NCI-H69 (cell line): Measurements from ENCODE around the gene FGL2.
A peak's percentile ranks its signal among the peaks of the same experiment; 100 is the strongest.
"Not testable (repeated sequence)": the region's sequence is repeated elsewhere in the genome, so short reads cannot be mapped to it uniquely, and the experiment has no call there.

ENCODE experiments used
- DNase-seq: peaks from one replicate; lab custom pipeline; 2025; lab: John Stamatoyannopoulos, UW

Gene FGL2

DNA sequence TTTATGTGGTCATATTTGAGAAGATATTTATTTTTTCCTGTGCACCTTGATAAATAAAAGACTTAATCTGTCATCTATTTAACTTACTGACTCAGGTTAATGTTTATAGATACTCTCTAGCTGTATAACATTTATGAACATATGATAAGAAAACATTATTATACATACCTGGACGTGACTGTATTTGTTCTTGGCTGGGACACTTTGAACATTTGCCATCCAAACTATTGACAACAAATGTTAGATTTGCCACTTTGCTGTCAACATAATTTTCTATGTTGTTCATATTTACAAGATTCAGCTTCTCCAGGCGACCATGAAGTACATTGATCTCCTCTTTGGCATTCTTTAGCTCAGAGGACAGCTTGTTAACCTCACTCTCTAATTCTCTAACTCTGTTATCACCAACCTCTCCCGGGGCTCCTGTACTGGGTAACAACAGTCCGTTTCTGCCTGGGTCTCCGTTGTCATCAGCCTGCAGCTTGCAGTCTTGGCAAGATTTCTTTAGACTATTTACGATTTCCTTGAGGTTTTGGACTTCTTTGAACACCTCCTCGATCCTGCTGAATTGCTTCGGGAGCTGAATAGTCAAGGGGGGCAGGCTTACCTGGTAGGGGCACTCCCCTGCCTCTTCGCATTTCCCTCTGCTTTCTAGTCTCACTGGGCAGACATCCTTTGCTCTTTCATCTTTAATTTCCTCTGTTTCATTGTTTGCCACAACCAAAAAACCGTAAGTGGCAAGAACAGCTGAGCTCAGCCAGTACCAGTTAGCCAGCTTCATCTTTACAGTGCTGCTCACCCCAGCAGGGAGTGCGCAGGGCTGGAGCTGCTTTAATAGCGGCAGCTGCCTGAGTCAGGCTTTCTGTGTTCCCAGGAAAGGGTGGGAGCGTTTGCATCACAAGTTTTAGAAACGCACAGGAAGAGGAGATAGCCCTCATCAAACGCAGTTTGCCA lies at the start of gene FGL2:
TSS of gene FGL2 (minus strand) at position 807 of the 954 bp plus-strand sequence. CDS start at position 781, 26 bp downstream.
- DNase-seq: peak; percentile 79

GRCh38 chr7:77248154-77248553 lies 48.5 kb upstream of the FGL2 start:
- no peak for DNase-seq

- DNase-seq: peak; percentile 85
Observed at GRCh38 chr7:77247206-77247850, 47.7 kb upstream of the FGL2 start.

GRCh38 chr7:77246026-77246640 lies 46.5 kb upstream of the FGL2 start:
- no peak for DNase-seq

DNA sequence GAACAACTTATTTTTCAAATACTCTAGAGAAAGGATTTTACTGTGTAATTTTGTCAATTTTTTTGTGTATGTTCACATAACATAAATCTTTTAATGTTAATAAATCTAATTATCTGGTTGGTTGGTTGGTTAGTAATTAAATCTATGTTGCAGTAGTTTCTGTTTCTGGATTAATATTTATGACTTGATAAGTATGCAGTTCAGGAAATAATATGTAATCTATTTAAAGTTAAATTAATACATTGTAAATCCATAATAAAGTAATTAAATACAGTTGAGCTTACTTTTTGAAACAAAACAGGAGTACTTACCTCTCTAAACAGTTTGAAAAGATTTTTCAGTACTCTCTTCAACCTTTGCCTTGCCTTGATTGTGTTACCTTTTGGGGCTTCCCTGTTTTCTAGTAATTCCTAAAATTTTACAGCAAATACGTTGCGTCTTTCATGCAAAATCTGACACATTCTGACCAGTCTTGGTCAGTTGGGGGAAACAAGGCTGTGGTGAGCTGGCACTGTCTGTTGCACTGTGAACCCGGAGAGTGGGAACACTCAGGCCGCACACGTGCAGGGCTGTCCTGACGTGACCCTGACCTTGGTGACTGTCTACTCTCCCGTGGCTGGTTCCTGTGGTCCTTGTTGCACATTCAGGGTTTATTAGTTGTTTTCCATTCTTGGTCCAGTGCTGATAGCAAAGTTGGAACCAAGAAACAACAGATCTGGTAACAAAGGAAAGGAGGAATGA lies 45.6 kb upstream of the FGL2 start:
- no peak for DNase-seq

- no peak for DNase-seq
Observed at GRCh38 chr7:77244222-77244934, 44.8 kb upstream of the FGL2 start.

GRCh38 chr7:77242554-77242953 lies 42.9 kb upstream of the FGL2 start:
- no peak for DNase-seq

- DNase-seq: no peak
Observed at GRCh38 chr7:77242068-77242467, 42.4 kb upstream of the FGL2 start.

DNA sequence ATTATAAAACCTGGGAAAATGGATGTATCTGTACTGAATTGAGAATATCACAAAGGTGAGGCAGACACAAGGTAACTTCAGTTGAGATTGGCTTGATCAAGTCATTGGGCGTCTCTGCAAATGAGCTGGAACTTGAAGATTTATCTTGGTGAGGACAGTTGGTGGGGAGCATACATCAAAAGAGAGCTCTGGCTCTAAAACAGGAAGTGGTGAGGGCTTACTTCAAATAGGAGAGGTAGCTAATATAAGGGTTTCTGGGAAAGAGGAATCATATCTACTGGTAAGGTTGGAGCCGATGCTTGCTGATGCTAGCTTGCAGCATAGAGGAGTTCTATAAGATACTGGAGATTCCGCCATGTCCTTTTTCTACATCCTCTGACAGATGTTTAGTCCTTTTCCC lies 39.9 kb upstream of the FGL2 start:
- no peak for DNase-seq

DNA sequence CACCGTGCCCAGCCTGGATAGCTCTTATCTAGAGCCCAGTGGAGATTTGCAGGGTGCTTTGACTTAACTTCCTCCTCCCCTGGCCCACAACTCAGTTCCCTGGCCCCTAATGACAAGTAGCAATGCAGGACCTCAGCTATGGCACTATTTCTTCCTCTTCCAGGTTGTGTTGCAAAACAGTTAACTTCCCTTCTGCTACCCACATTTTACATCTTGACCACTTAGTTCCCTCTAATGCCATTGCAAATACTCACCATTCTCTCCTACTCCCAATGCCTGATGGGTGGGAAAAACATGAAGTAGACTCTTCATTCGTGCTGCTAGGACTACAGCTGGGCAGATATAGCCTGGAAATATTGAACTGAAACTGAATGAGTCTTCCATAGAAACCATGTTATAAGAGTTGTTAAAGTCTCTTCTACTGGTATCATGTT lies 39.1 kb upstream of the FGL2 start:
- DNase-seq: no peak

GRCh38 chr7:77235276-77235675 lies 35.7 kb upstream of the FGL2 start:
- DNase-seq: no peak

- no peak for DNase-seq
Observed at GRCh38 chr7:77232467-77232866, 32.8 kb upstream of the FGL2 start.

- DNase-seq: not testable (repeated sequence)
Observed at GRCh38 chr7:77228795-77229194, 29.2 kb upstream of the FGL2 start.

DNA sequence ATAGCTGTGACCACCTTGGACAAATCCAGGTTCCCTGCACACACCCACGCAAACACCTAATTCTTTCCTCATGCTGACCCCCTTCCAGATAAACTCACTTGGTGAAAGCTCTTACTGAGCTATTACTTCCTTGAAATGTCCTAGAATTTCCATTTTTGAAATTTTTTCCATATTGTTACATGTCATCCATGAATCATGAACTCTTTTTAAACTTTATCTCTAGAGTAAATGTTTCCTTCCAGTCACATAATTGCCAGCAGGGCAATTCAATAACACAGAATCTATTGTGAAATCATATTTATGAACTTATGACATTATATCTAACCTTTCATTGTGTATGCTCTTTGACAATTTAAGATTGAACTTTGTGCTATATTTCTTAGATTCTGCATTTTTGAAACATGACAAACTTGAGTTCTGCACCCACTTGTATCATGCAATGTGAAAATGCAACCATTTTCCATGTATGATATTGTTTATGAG lies 26.8 kb upstream of the FGL2 start:
- DNase-seq: no peak

DNA sequence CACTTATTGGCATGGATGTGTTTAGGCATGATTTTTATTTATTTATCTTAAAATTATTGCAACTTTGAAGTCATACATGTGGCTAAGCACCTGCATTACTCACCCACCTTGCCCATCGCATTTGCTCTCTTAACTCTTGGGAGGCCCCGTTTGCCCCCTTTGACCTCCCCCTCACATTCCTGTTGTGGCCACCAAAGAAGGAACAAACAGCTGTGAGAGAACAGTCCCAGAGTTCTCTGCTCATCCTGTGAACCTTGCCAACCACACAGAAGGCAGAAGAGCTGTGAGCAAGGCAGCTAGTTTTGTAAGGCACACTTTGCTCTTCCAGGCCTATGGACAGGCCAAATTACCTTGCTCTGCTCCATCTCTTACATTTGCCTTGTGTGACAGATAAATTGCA lies 23.6 kb upstream of the FGL2 start:
- DNase-seq: no peak

DNA sequence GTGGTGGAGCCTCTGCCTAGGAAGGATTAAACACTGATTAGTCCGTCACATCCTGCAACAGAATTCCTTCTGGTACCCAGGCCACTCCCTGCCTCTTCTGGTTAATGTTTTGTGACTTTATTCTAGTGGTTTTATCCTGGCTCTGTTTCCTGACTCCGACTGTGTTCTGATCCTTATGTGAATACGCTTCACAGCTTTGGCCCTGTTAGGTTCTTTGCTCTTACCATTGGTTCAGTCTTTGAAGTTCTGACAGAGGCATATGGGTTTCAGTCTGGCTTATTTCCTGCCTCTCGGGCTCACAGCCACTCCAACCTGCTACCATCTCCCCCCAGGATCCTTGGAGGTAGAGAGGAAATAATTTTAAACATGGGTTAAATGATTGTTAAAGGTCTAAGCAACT lies 23.2 kb upstream of the FGL2 start:
- DNase-seq: no peak

DNA sequence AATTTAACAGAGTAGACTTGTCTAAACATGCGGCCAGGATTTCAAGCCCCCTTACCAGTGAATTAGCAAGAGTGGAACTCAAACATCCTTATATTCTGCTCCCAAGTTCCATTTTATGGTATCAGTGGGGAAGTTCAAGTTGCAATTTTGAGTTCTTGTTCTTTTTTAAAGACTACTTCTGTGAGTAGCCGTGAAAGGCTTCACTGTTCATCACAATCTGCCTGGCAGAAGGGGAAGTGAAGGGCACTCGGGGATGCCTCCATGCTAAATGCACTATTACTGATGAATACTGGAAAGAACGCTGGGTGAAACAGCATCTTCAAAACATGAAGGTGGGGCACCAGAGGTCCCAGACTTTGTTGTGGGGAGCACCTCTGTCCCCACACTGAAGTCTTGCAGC lies 22.4 kb upstream of the FGL2 start:
- no peak for DNase-seq

- not testable (repeated sequence) for DNase-seq
Observed at GRCh38 chr7:77219701-77220331, 20.2 kb upstream of the FGL2 start.

GRCh38 chr7:77217474-77218185 lies 18.0 kb upstream of the FGL2 start:
- DNase-seq: no peak

- no peak for DNase-seq
Observed at GRCh38 chr7:77216181-77216845, 16.7 kb upstream of the FGL2 start.
